Lower leg skin (tissue), 3 donors: Measurements from ENCODE around the gene ZSCAN16.

ENCODE experiments used
- CTCF ChIP-seq, 3 donors: fragments of 450-650 bp; IDR thresholded peaks; one replicate each; pipeline ENCODE4 v1.5.1; 2016; ENCODE audit warnings: antibody characterized with exemption in 3 of 3, mild to moderate bottlenecking in 3 of 3, moderate library complexity in 2 of 3
- POLR2A ChIP-seq, 2 donors: fragments of 450-650 bp; IDR thresholded peaks; one replicate each; pipeline ENCODE4 v1.6.1; 2016 to 2017; ENCODE audit warnings: antibody characterized with exemption in 2 of 2, mild to moderate bottlenecking in 1 of 2, moderate library complexity in 1 of 2

- TF ChIP-seq CTCF (IDR thresholded peaks at IDR 0.05) (no peak), POLR2A (IDR thresholded peaks at IDR 0.05) (no peak)
Measured at GRCh38 chr6:28176373-28176772, 52.0 kb downstream of the ZSCAN16 start.
